Uterus (tissue), 4 donors: Measurements from ENCODE around the gene SMAP2. TPM values are rescaled to one million over a fixed set of nuclear protein-coding genes. Genes with fewer than 3 reads are reported as not detected.

Experiments used
- DNase-seq, 2 donors: peaks; one replicate each; pipeline ENCODE4 v3.0.0-alpha.2; 2019 to 2020
- H3K27ac ChIP-seq, 2 donors: fragments of 200-600 bp; sonication (generic); 1 replicate in 1 of 2; 2 replicates in 1 of 2; pipeline ENCODE4 v1.5.1; 2016 to 2018
- H3K27me3 ChIP-seq, 2 donors: fragments of 200-600 bp; sonication (generic); one replicate each; pipeline ENCODE4 v1.5.1; 2018 to 2019; ENCODE audit warnings: control low read depth in 1 of 2
- H3K36me3 ChIP-seq, 2 donors: fragments of 200-600 bp; sonication (generic); one replicate each; pipeline ENCODE4 v1.5.1; 2019; ENCODE audit warnings: control low read depth in 1 of 2
- H3K4me1 ChIP-seq, 2 donors: fragments of 200-600 bp; sonication (generic); one replicate each; pipeline ENCODE4 v1.5.1; 2018 to 2019; ENCODE audit warnings: control low read depth in 1 of 2
- H3K4me3 ChIP-seq, 2 donors: fragments of 200-600 bp; sonication (generic); 1 replicate in 1 of 2; 2 replicates in 1 of 2; pipeline ENCODE4 v1.5.1; 2018 to 2019; ENCODE audit warnings: mild to moderate bottlenecking in 1 of 2
- H3K9me3 ChIP-seq, 2 donors: fragments of 200-600 bp; sonication (generic); one replicate each; pipeline ENCODE4 v1.5.1; 2019; ENCODE audit warnings: control low read depth in 1 of 2
- POLR2A ChIP-seq, 2 donors: fragments of 450-650 bp; IDR thresholded peaks; one replicate each; pipeline ENCODE4 v1.6.1; 2016; ENCODE audit warnings: antibody characterized with exemption in 2 of 2, mild to moderate bottlenecking in 1 of 2, moderate library complexity in 1 of 2
- intact Hi-C: fragments of 100-400 bp; cut with DNase I; formaldehyde crosslinking; loops from one replicate; pipeline ENCODE4 v1.15.1; 2023; ENCODE audit warnings: low total_unique reads
- total RNA-seq, 4 donors: library from RNA; depleted of rRNA in 3 of 4; stranded (reverse); fragments of >200 nt in 3 of 4; gene quantifications; one replicate each; pipeline versions ENCODE4 v1.1.0 to v1.2.4, GENCODE V29; 2014 to 2023
- TF ChIP-seq, protein P1 (sequence below), 4 experiments: fragments of 200-600 bp in 2 of 4; fragments of 450-650 bp in 2 of 4; sonication (generic) in 2 of 4; IDR thresholded peaks; one replicate each; pipeline ENCODE4 v1.5.1; 2016 to 2019; ENCODE audit warnings: antibody characterized with exemption in 4 of 4, mild to moderate bottlenecking in 2 of 4, moderate library complexity in 1 of 4
- donor health status: DM: yes; HTN: yes; CAD: no.

SMAP2 gene
- total RNA-seq, 4 donors from 2014 or later = 11.1 to 24.8 (median 18.6) TPM

DNA sequence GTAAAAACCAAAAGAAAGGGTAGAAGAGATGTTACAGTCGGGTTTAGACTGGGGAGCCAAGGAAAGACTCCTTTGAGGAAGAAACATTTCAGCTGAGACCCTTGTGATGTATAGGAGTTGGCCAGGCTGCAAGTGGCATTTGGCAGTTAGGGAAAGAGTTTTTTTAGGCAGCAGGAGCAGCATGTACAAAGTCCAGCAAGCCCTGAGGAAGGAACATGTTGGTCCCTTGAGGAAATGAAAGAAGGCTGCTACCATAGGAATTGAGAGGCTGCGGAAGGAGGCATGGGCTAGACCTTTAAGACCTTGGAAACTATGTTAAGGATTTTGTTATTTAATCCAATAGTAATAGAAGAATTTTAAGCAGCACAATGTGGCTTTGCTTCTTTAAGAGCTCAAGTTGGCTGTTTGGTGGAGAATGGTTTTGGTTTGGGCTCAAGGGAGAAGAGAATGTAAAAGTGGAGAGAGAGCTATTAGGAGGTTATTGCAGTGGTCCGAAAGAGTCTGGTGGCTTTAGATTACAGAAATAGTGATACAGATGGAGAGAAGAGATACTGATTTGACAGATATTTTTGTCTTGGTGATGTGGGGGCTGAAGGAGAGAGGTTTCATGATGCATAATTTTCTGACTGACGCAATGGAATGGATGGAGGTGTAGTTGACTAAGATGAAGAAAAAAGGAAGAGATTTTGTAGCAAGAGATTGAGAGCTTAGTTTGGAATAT, 26.6 kb downstream of the SMAP2 start:
- TF ChIP-seq, protein P1, sequence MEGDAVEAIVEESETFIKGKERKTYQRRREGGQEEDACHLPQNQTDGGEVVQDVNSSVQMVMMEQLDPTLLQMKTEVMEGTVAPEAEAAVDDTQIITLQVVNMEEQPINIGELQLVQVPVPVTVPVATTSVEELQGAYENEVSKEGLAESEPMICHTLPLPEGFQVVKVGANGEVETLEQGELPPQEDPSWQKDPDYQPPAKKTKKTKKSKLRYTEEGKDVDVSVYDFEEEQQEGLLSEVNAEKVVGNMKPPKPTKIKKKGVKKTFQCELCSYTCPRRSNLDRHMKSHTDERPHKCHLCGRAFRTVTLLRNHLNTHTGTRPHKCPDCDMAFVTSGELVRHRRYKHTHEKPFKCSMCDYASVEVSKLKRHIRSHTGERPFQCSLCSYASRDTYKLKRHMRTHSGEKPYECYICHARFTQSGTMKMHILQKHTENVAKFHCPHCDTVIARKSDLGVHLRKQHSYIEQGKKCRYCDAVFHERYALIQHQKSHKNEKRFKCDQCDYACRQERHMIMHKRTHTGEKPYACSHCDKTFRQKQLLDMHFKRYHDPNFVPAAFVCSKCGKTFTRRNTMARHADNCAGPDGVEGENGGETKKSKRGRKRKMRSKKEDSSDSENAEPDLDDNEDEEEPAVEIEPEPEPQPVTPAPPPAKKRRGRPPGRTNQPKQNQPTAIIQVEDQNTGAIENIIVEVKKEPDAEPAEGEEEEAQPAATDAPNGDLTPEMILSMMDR (IDR thresholded peaks at IDR 0.05) = no peak
- Histone ChIP-seq H3K27ac (no peak overlapping the region), H3K27me3 (no peaks in the 10 kb centered on the region), H3K36me3 (no peaks in the 10 kb centered on the region), H3K9me3 (no peaks in the 10 kb centered on the region), H3K4me1 (no peaks in the 10 kb centered on the region), H3K4me3 (no peak overlapping the region)
- no peak for DNase-seq
- intact Hi-C loops = loop anchor here (10.0 kb wide), 1 partner anchor 255 kb away; no protein-coding TSS in a partner anchor

GRCh38 chr1:40401473-40402201, 28.1 kb downstream of the SMAP2 start:
- H3K4me1 ChIP-seq = no peaks in the 10 kb centered on the region
- no peaks in the 10 kb centered on the region for H3K36me3 ChIP-seq
- intact Hi-C loops = loop anchor here (10.0 kb wide), 1 partner anchor 257 kb away; no protein-coding TSS in a partner anchor
- no peak overlapping the region for H3K4me3 ChIP-seq
- DNase-seq = no peak
- H3K9me3 ChIP-seq = no peaks in the 10 kb centered on the region
- TF ChIP-seq POLR2A (IDR thresholded peaks at IDR 0.05) = no peak
- TF ChIP-seq, protein P1 (IDR thresholded peaks at IDR 0.05) = no peak
- H3K27me3 ChIP-seq = no peaks in the 10 kb centered on the region
- H3K27ac ChIP-seq = no peak overlapping the region

DNA sequence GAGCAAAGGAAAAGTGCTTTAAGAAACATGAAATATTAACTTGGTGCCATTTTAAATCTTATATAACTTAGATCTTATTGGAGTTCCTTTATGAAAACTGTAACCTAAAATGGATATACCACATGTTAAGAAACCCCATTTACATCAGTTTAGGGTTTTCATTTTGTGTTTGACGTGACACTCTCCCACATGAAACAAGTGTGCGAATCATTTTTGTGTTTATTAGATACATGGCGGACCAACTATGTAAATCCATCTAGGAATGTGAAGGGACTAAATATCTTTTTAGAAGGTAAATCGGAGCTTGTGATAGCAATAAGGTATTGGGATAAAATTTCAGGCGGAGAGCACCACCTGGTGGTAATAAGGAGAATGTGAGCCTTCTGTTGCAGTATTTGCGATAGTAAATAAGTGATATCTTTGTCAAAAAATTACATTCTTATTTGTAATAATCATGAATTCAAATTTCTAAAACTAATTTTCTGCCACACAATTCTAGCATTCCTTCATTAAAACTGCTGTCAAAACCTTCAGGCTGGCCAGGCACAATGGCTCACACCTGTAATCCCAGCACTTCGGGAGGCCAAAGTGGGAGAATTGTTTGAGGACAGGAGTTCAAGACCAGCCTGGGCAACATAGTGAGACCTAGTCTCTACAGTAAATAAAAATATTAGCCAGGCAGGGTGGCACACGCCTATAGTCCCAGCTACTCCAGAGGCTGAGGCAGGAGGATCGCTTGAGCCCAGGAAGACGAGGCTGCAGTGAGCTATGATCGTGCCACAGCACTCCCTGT, 31.3 kb downstream of the SMAP2 start:
- Histone ChIP-seq H3K4me3 (no peak overlapping the region), H3K27ac (no peak overlapping the region), H3K27me3 (no peaks in the 10 kb centered on the region)

DNA sequence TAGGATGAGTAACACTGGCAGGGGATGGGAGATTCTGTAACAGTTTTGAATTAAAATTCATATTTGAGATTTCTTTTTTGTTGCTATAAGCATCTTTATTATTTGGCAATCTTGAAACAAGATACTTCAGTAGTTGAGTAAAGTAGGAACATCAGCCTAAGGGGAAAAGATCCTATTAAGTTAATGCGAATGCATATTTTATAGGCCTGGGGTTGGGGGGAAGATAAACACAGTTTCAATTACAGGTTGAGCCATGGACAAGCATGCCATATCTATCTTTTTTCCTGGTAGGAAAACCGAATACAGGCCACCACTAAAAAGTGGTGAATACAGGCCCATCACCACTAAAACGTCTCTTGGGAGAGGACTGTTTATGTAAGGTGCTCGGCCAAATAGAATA, 32.3 kb downstream of the SMAP2 start:
- no peak for TF ChIP-seq POLR2A (IDR thresholded peaks at IDR 0.05)
- TF ChIP-seq, protein P1 (IDR thresholded peaks at IDR 0.05) = no peak
- intact Hi-C loops = loop anchor here (10.0 kb wide), 1 partner anchor 261 kb away; no protein-coding TSS in a partner anchor
- no peak for DNase-seq
- no peaks in the 10 kb centered on the region for H3K36me3 ChIP-seq
- H3K27ac ChIP-seq = no peak overlapping the region
- H3K4me3 ChIP-seq = no peak overlapping the region
- no peaks in the 10 kb centered on the region for H3K4me1 ChIP-seq
- no peaks in the 10 kb centered on the region for H3K27me3 ChIP-seq
- H3K9me3 ChIP-seq = no peaks in the 10 kb centered on the region

More for the DNA sequence above, 31.3 kb downstream of the SMAP2 start:
- peak in 1 of 2 donors; percentile 40 for DNase-seq
- no peak for TF ChIP-seq POLR2A (IDR thresholded peaks at IDR 0.05)
- TF ChIP-seq, protein P1 (IDR thresholded peaks at IDR 0.05) = peak; percentile 85 to 90 (median 88)
- intact Hi-C loops = loop anchor here (10.0 kb wide), 1 partner anchor 260 kb away; no protein-coding TSS in a partner anchor
- no peaks in the 10 kb centered on the region for H3K36me3 ChIP-seq
- no peaks in the 10 kb centered on the region for H3K4me1 ChIP-seq
- H3K9me3 ChIP-seq = no peaks in the 10 kb centered on the region
